Activated CD8-positive, alpha-beta memory T cell treated with anti-CD3 and anti-CD28 coated beads, Interleukin-2, amount 50 U/mL, for 48 hours (primary cell): ENCODE results near the gene NRBP1.
"Not testable (repeated sequence)": the region's sequence is repeated elsewhere in the genome, so short reads cannot be mapped to it uniquely, and the experiment has no call there.

Experiments used
- DNase-seq: peaks from one replicate; pipeline ENCODE4 v3.0.0-alpha.2; 2020

NRBP1 gene

DNA sequence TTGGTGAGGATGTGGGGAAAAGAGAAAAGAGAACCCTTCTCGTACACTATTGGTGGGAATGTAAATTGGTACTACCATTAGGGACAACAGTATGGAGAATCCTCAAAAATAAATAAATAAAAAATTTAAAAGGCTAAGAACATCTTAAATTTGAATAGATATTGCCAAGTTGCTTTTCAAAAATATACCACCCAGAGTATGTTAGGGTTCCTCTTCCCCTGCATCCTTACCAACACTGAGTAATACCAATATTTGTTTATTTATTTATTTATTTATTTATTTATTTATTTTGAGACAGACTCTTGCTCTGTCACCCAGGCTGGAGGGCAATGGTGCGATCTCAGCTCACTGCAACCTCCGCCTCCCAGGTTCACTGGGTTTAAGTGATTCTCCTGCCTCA, 5.5 kb upstream of the NRBP1 start:
- no peak for DNase-seq

GRCh38 chr2:27425039-27425438, 3.4 kb upstream of the NRBP1 start:
- not testable (repeated sequence) for DNase-seq

GRCh38 chr2:27427863-27428212, 593 bp upstream of the NRBP1 start:
- no peak for DNase-seq

- peak; percentile 87 for DNase-seq
Observed at GRCh38 chr2:27428978-27429541, 629 bp downstream of the NRBP1 start.

GRCh38 chr2:27431395-27431794, 3.0 kb downstream of the NRBP1 start:
- no peak for DNase-seq

GRCh38 chr2:27435628-27436027, 7.2 kb downstream of the NRBP1 start:
- no peak for DNase-seq

DNA sequence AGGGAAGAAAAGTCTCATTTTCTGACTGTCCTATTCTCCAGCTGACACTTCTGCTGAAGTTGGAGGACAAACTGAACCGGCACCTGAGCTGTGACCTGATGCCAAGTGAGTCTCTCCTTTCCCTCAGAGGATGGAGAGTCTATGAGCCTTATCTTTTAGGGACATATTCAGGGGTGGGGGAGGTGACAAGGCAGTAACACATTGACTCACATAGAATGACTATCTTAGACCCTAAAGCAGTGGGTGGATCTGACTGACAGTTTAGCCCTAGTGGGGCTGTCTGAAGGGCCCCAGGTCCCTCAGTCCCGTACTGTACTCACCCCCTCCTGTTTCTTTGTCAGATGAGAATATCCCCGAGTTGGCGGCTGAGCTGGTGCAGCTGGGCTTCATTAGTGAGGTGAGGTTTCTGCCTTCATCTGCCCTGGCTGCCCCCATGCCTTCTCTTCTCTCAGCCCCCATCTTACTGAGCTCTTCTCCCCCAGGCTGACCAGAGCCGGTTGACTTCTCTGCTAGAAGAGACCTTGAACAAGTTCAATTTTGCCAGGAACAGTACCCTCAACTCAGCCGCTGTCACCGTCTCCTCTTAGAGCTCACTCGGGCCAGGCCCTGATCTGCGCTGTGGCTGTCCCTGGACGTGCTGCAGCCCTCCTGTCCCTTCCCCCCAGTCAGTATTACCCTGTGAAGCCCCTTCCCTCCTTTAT, 12.9 kb downstream of the NRBP1 start:
- DNase-seq: no peak

DNA sequence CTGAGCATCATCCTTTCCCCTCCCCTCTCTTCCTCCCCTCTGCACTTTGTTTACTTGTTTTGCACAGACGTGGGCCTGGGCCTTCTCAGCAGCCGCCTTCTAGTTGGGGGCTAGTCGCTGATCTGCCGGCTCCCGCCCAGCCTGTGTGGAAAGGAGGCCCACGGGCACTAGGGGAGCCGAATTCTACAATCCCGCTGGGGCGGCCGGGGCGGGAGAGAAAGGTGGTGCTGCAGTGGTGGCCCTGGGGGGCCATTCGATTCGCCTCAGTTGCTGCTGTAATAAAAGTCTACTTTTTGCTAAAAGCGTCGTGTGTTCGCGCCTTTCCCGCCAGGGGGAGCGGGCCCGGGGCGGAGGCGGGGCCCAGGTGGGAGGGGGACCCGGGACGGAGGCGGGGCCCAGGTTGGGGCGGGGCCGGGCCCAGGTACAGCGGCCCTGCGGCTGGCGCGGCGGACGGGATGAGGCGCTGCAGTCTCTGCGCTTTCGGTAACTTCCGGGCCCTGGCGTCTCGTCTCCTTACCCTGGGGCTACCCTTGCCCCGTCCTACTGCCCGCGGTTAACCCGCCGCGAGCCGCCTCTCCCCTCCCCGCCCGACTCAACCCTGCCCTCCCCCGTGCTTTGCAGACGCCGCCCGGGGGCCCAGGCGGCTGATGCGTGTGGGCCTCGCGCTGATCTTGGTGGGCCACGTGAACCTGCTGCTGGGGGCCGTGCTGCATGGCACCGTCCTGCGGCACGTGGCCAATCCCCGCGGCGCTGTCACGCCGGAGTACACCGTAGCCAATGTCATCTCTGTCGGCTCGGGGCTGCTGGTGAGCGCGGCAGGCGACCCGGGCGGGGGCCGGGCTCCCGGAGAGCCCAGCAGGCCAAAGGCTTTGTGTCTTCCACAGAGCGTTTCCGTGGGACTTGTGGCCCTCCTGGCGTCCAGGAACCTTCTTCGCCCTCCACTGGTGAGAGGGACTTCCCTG, 13.8 kb downstream of the NRBP1 start, which contains the start of gene KRTCAP3:
TSS of gene KRTCAP3 (plus strand) at position 424 of the 962 bp plus-strand sequence. CDS start at position 456, 32 bp downstream.
- DNase-seq: no peak

- no peak for DNase-seq
Observed at GRCh38 chr2:27442920-27443282, 14.5 kb downstream of the NRBP1 start.

DNA sequence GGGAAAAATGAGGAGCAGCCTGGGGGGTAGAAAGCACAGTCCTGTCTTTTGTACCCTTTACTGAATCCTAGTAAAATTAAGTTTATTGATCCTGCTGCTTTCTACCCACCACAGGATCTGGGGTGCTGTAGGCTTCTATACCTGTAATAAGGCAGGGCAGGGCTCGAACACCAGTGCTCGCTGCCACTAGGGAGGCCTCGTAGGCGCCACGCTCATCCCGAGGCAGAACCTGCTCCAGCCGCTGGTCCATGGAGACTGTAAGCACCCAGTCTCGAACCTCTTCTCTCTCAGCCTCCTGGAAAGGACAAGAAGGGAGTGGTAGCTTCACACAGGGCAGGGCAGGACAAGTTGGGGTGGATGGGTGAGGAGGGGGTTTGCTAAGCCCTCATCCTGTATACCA, 16.7 kb downstream of the NRBP1 start:
- no peak for DNase-seq

GRCh38 chr2:27445615-27446014, 17.2 kb downstream of the NRBP1 start:
- no peak for DNase-seq

DNA sequence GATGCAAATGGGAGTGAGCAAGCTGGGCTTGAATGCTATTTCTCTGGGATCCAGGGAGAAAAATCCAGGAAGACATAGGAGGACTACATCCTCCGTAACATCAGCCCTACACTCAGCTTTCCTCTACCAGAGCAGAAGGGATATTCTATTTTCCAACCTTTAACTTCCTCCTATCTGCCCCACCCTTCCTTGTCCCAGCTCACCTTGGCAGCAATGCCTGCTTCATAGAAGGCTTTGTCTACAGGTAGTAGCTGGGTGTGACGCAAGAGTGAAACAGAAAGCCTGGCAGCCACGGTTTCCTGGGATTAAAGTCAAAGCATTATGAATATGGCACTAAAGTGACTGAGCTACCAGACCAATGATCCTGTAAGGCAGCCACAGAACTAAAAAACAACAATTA, 17.6 kb downstream of the NRBP1 start:
- DNase-seq: no peak

- no peak for DNase-seq
Observed at GRCh38 chr2:27448381-27448780, 19.9 kb downstream of the NRBP1 start.

- DNase-seq: no peak
Observed at GRCh38 chr2:27451095-27451494, 22.7 kb downstream of the NRBP1 start.

- DNase-seq: no peak
Observed at GRCh38 chr2:27453968-27454367, 25.5 kb downstream of the NRBP1 start.

GRCh38 chr2:27461118-27461517, 32.7 kb downstream of the NRBP1 start:
- no peak for DNase-seq

- DNase-seq: no peak
Observed at GRCh38 chr2:27464443-27464842, 36.0 kb downstream of the NRBP1 start.

DNA sequence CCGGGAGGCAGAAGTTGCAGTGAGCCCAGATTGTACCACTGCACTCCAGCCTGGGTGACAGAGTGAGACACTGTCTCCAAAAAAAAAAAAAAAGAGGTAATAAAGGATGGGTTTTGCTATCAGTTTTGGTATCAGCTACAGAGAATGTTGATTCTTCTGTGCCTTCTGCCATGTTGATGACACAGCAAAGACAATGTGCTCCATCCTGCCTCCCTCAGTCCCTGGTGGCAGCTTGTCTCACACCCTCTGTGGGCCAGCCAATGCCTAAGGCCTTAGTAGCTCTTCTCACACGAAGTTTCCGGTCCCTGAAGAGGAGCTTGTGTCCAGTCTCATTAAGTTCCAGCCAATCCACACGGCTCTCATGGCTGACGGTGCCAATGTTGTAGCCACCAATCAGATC, 43.5 kb downstream of the NRBP1 start:
- no peak for DNase-seq

DNA sequence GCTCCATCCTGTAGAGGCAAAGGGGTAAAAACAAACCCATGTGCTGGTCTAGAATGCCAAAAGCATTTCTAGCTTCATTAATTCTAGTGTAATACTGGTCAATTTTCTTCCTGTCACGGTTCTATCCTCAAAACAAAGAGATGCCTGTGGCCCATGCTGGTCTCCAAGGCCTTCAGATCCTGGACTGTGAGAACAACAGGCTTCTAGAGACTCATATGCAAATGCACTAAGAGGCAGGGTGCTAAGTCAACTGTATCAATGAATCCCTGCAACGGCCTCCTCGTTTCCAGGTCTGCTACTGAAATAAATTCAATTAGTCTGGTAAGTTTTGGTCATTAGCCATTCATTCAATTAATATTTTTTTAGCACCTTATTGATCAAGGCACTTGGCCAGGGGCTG, 57.1 kb downstream of the NRBP1 start:
- DNase-seq: no peak

- DNase-seq: no peak
Observed at GRCh38 chr2:27489118-27489497, 60.7 kb downstream of the NRBP1 start.

DNA sequence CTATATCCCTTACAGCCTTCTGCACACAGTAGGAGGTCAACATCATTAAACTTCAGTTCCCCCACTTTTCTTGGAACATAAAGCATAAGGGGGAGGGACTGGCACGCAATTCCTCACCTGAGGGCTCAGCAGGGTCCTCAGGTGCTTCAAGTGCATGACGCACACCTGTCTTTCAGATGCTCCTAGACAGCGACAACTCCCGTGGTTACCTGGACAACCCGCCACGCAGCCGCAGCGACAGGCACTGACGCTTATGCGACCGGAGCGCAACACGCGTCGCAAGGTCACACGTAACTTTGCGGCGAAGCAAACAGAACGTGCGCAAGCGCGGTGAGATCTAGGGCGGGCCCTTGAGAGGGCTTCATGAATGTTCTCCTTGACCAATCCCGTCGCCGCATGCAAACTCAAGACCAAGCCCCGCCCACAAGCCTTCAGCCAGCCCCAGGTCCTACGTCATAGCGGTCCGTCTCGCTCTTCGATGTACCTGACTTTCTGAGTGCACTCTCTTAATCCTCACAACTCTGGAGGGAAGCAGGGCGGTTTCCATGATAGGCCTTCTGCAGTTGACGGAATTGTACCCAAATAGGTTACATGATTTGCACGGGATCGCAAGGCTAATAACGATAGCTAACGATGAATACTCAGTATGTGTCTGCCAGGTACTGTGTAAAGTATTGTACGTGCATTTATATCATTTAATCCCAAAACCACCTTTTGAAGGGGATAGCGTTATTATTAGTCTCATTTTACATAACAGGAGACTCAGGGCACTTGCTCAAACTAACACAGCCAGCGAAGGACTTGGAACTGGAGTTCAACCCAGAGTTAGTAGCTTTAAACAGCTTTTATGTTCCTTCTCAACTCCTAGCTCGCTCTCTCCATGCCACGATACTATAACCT, 61.3 kb downstream of the NRBP1 start, which contains the start of gene IFT172:
TSS of gene IFT172 (minus strand) at position 246 of the 900 bp plus-strand sequence. CDS start at position 156, 90 bp downstream.
- peak; percentile 97 for DNase-seq
